ENCODE measurements around the gene KIF1B. TPM values are rescaled to one million over a fixed set of nuclear protein-coding genes. Genes with fewer than 3 reads are reported as not detected.

Gene KIF1B
- total and polyA plus RNA-seq, 2 donors (not counting 1 experiment from before 2014, with no cell fraction given) = 3.5 to 16.4 TPM

GRCh38 chr1:10291705-10292104, 81.3 kb downstream of the KIF1B start:
- no CpG with 5 or more reads among the region's 1 CpG for WGBS (ENCODE audit: insufficient coverage)
- Histone ChIP-seq H3K27ac (ENCODE audit: low read length in 2 of 2) (no peak overlapping the region), H3K4me2 (replicated peaks; ENCODE audit: low read depth, low read length, poor library complexity, severe bottlenecking) (no peak overlapping the region), H4K20me1 (ENCODE audit: control insufficient read depth, insufficient read depth, low read length, poor library complexity, severe bottlenecking) (no peaks in the 10 kb centered on the region), H3K4me1 (ENCODE audit: control insufficient read depth in 2 of 2, insufficient read depth in 2 of 2, low read length in 2 of 2) (no peaks in the 10 kb centered on the region), H2AFZ (ENCODE audit: insufficient read depth, low read depth, low read length, poor library complexity, severe bottlenecking) (no peak overlapping the region), H3K36me3 (replicated peaks in 1 of 2; ENCODE audit: control extremely low read depth in 1 of 2, control insufficient read depth in 1 of 2, extremely low read depth in 1 of 2, insufficient read depth in 2 of 2, low read length in 1 of 2) (peaks cover 3 to 10% of the 10 kb centered on the region in 2 experiments), H3K4me3 (ENCODE audit: control extremely low read depth in 1 of 5, extremely low read depth in 1 of 5, insufficient read depth in 1 of 5, low read depth in 2 of 5, low read length in 4 of 5) (no peak overlapping the region), H3K9ac (ENCODE audit: low read length) (no peak overlapping the region), H3K27me3 (replicated peaks in 1 of 4; ENCODE audit: control extremely low read depth in 1 of 4, control insufficient read depth in 3 of 4, insufficient read depth in 4 of 4, low read length in 3 of 4) (no peaks in the 10 kb centered on the region), H3K9me3 (ENCODE audit: control extremely low read depth in 1 of 3, control insufficient read depth in 2 of 3, insufficient read depth in 1 of 3, low read length in 2 of 3) (no peaks in the 10 kb centered on the region), H3K79me2 (ENCODE audit: control insufficient read depth, insufficient read depth, low read length) (no peaks in the 10 kb centered on the region)
- no peak for DNase-seq
- Mint-ChIP-seq H3K4me3 (no peak overlapping the region), H3K9me3 (ENCODE audit: insufficient read depth) (no peaks in the 10 kb centered on the region), H3K27me3 (no peaks in the 10 kb centered on the region), H3K27ac (no peak overlapping the region), H3K4me1 (no peaks in the 10 kb centered on the region)
- POLR2A ChIA-PET = no interaction called here
- TF ChIP-seq EZH2 (IDR thresholded peaks at IDR 0.05; ENCODE audit: borderline replicate concordance, insufficient read depth, low read depth, low read length, poor library complexity, severe bottlenecking) (no peak), CTCF (IDR thresholded peaks at IDR 0.05) (no peak)
- ATAC-seq (ENCODE audit: low read depth) = no peak
- intact Hi-C loops (cut with micrococcal nuclease) = no loop called here
- CTCF ChIA-PET = no interaction called here

- H3K4me2 ChIP-seq (replicated peaks; ENCODE audit: low read depth, low read length, poor library complexity, severe bottlenecking) = no peak overlapping the region
- no peaks in the 10 kb centered on the region for H3K9me3 Mint-ChIP-seq (ENCODE audit: insufficient read depth)
- TF ChIP-seq CTCF (IDR thresholded peaks at IDR 0.05) = no peak
- TF ChIP-seq EZH2 (IDR thresholded peaks at IDR 0.05; ENCODE audit: borderline replicate concordance, insufficient read depth, low read depth, low read length, poor library complexity, severe bottlenecking) = no peak
- H3K79me2 ChIP-seq (ENCODE audit: control insufficient read depth, insufficient read depth, low read length) = no peaks in the 10 kb centered on the region
- H3K9me3 ChIP-seq (ENCODE audit: control extremely low read depth in 1 of 3, control insufficient read depth in 2 of 3, insufficient read depth in 1 of 3, low read length in 2 of 3) = no peaks in the 10 kb centered on the region
- H3K4me1 Mint-ChIP-seq = no peaks in the 10 kb centered on the region
- H3K27me3 ChIP-seq (replicated peaks in 1 of 4; ENCODE audit: control extremely low read depth in 1 of 4, control insufficient read depth in 3 of 4, insufficient read depth in 4 of 4, low read length in 3 of 4) = no peaks in the 10 kb centered on the region
- H2AFZ ChIP-seq (ENCODE audit: insufficient read depth, low read depth, low read length, poor library complexity, severe bottlenecking) = no peak overlapping the region
- H3K36me3 ChIP-seq (replicated peaks in 1 of 2; ENCODE audit: control extremely low read depth in 1 of 2, control insufficient read depth in 1 of 2, extremely low read depth in 1 of 2, insufficient read depth in 2 of 2, low read length in 1 of 2) = peaks cover 5 to 11% of the 10 kb centered on the region in 2 experiments
- WGBS (ENCODE audit: insufficient coverage) = 100% methylated on average over 1 of the region's 2 CpGs
- no peak overlapping the region for H3K9ac ChIP-seq (ENCODE audit: low read length)
- no peak for ATAC-seq (ENCODE audit: low read depth)
- H3K4me1 ChIP-seq (ENCODE audit: control insufficient read depth in 2 of 2, insufficient read depth in 2 of 2, low read length in 2 of 2) = no peaks in the 10 kb centered on the region
- H3K4me3 Mint-ChIP-seq = no peak overlapping the region
- intact Hi-C loops (cut with micrococcal nuclease) = no loop called here
- H3K27ac ChIP-seq (ENCODE audit: low read length in 2 of 2) = no peak overlapping the region
- H3K27ac Mint-ChIP-seq = no peak overlapping the region
- H4K20me1 ChIP-seq (ENCODE audit: control insufficient read depth, insufficient read depth, low read length, poor library complexity, severe bottlenecking) = no peaks in the 10 kb centered on the region
- no peak for DNase-seq
- CTCF ChIA-PET = no interaction called here
- POLR2A ChIA-PET = no interaction called here
- no peaks in the 10 kb centered on the region for H3K27me3 Mint-ChIP-seq
- H3K4me3 ChIP-seq (ENCODE audit: control extremely low read depth in 1 of 5, extremely low read depth in 1 of 5, insufficient read depth in 1 of 5, low read depth in 2 of 5, low read length in 4 of 5) = no peak overlapping the region
Observed at GRCh38 chr1:10292188-10292587, 81.8 kb downstream of the KIF1B start.

Data from B cell (primary cell).